ENCODE measurements around the gene SECTM1. TPM values are rescaled to one million over a fixed set of nuclear protein-coding genes. Genes with fewer than 3 reads are reported as not detected.
"Not testable (repeated sequence)": the region's sequence is repeated elsewhere in the genome, so short reads cannot be mapped to it uniquely, and the experiment has no call there.

SECTM1 gene
- total RNA-seq, 4 donors from 2014 or later = 10.7 to 258 (median 94.5) TPM

GRCh38 chr17:82377924-82378740, 44.6 kb upstream of the SECTM1 start:
- no peak for DNase-seq
- H3K4me1 ChIP-seq = no peaks in the 10 kb centered on the region
- no peaks in the 10 kb centered on the region for H3K9me3 ChIP-seq
- TF ChIP-seq POLR2A (IDR thresholded peaks at IDR 0.05) (no peak), CTCF (IDR thresholded peaks at IDR 0.05) (no peak)
- H3K27ac ChIP-seq = no peak overlapping the region
- peaks cover 0 to 16% of the 10 kb centered on the region in 2 donors for H3K27me3 ChIP-seq
- H3K36me3 ChIP-seq = no peaks in the 10 kb centered on the region
- no peak overlapping the region for H3K4me3 ChIP-seq

GRCh38 chr17:82377294-82377693, 43.7 kb upstream of the SECTM1 start:
- not testable (repeated sequence) for H3K4me1 ChIP-seq, H3K4me3 ChIP-seq, H3K9me3 ChIP-seq, DNase-seq, H3K27ac ChIP-seq, H3K36me3 ChIP-seq
- H3K27me3 ChIP-seq = peaks cover 0 to 18% of the 10 kb centered on the region in 2 donors

GRCh38 chr17:82376042-82376730, 42.6 kb upstream of the SECTM1 start:
- Histone ChIP-seq H3K4me1 (peaks cover 0 to 10% (median 4%) of the 10 kb centered on the region in 4 donors), H3K9me3 (no peaks in the 10 kb centered on the region), H3K27me3 (peaks cover 0 to 29% of the 10 kb centered on the region in 2 donors), H3K36me3 (no peaks in the 10 kb centered on the region), H3K27ac (no peak overlapping the region), H3K4me3 (no peak overlapping the region)
- DNase-seq = no peak
- no peak for TF ChIP-seq CTCF (IDR thresholded peaks at IDR 0.05)
- TF ChIP-seq POLR2A (IDR thresholded peaks at IDR 0.05) = no peak

- H3K4me3 ChIP-seq = no peak overlapping the region
- H3K27ac ChIP-seq = no peak overlapping the region
- H3K9me3 ChIP-seq = no peaks in the 10 kb centered on the region
- no peaks in the 10 kb centered on the region for H3K36me3 ChIP-seq
- DNase-seq = no peak
- TF ChIP-seq POLR2A (IDR thresholded peaks at IDR 0.05) (no peak), CTCF (IDR thresholded peaks at IDR 0.05) (no peak)
- peaks cover 0 to 17% (median 7%) of the 10 kb centered on the region in 4 donors for H3K4me1 ChIP-seq
- H3K27me3 ChIP-seq = peaks cover 0 to 36% of the 10 kb centered on the region in 2 donors
Observed at GRCh38 chr17:82375359-82376041, 41.9 kb upstream of the SECTM1 start.

GRCh38 chr17:82374626-82375331, 41.2 kb upstream of the SECTM1 start:
- no peak overlapping the region for H3K4me3 ChIP-seq
- H3K9me3 ChIP-seq = no peaks in the 10 kb centered on the region
- no peak overlapping the region for H3K27ac ChIP-seq
- no peak for TF ChIP-seq POLR2A (IDR thresholded peaks at IDR 0.05)
- TF ChIP-seq CTCF (IDR thresholded peaks at IDR 0.05) = no peak
- DNase-seq = no peak
- H3K27me3 ChIP-seq = peaks cover 0 to 37% of the 10 kb centered on the region in 2 donors
- H3K36me3 ChIP-seq = no peaks in the 10 kb centered on the region
- peaks cover 0 to 19% (median 9%) of the 10 kb centered on the region in 4 donors for H3K4me1 ChIP-seq

All from Peyer's patch (tissue), 4 donors.